Mesenchymal stem cell (in vitro differentiated cells and primary cell): ENCODE results near the gene RNU5D-1.
"Not testable (repeated sequence)": the region's sequence is repeated elsewhere in the genome, so short reads cannot be mapped to it uniquely, and the experiment has no call there.

Experiments
- DNase-seq: peaks from one replicate; pipeline ENCODE4 v3.0.0-alpha.2; 2013
- H2AFZ ChIP-seq: one replicate; pipeline ENCODE4 v1.6.1; 2013; ENCODE audit warnings: low read depth, mild to moderate bottlenecking, control low read depth, inconsistent platforms, low read length, moderate library complexity
- H2AK5ac ChIP-seq: 2 replicates; pipeline ENCODE4 v1.6.1; 2013; ENCODE audit warnings: low read length, moderate library complexity, mild to moderate bottlenecking, inconsistent platforms; ENCODE audit not compliant: severe bottlenecking
- H2BK120ac ChIP-seq: one replicate; pipeline ENCODE4 v1.6.1; 2013; ENCODE audit warnings: low read depth, mild to moderate bottlenecking, inconsistent platforms, low read length, moderate library complexity
- H2BK12ac ChIP-seq, 2 experiments: one replicate each; pipeline ENCODE4 v1.6.1; 2013; ENCODE audit warnings: inconsistent platforms in 2 of 2, low read length in 2 of 2, mild to moderate bottlenecking in 2 of 2, moderate library complexity in 2 of 2, control low read depth in 1 of 2
- H2BK15ac ChIP-seq: one replicate; pipeline ENCODE4 v1.6.1; 2013; ENCODE audit warnings: mild to moderate bottlenecking, low read depth, inconsistent platforms; ENCODE audit not compliant: poor library complexity, severe bottlenecking
- H2BK5ac ChIP-seq: 2 replicates; pipeline ENCODE4 v1.6.1; 2013; ENCODE audit warnings: low read depth, mild to moderate bottlenecking, low read length, control low read depth, inconsistent platforms; ENCODE audit not compliant: poor library complexity, severe bottlenecking
- H3K14ac ChIP-seq, 2 experiments: one replicate each; pipeline ENCODE4 v1.6.1; 2013; ENCODE audit warnings: inconsistent platforms in 2 of 2, low read length in 2 of 2, control low read depth in 1 of 2, mild to moderate bottlenecking in 1 of 2, moderate library complexity in 1 of 2
- H3K18ac ChIP-seq, 2 experiments: one replicate each; pipeline ENCODE4 v1.6.1; 2013; ENCODE audit warnings: inconsistent platforms in 2 of 2, low read length in 2 of 2, control low read depth in 1 of 2, low read depth in 1 of 2, mild to moderate bottlenecking in 1 of 2
- H3K23ac ChIP-seq, 2 experiments: one replicate each; pipeline ENCODE4 v1.6.1; 2013; ENCODE audit warnings: inconsistent platforms in 2 of 2, low read length in 2 of 2, mild to moderate bottlenecking in 2 of 2, moderate library complexity in 2 of 2, control low read depth in 1 of 2
- H3K27ac ChIP-seq: 2 replicates; pipeline ENCODE4 v1.5.1; 2013; ENCODE audit warnings: mild to moderate bottlenecking, moderate library complexity, low read length, control low read depth, inconsistent platforms; ENCODE audit not compliant: poor library complexity, severe bottlenecking
- H3K27me3 ChIP-seq, 2 experiments: 2 replicates each; pipeline versions ENCODE4 v1.6.1 to v1.7.0; 2013; ENCODE audit warnings: low read length in 2 of 2, mild to moderate bottlenecking in 2 of 2, moderate library complexity in 2 of 2, control low read depth in 1 of 2, inconsistent platforms in 1 of 2; ENCODE audit not compliant: control insufficient read depth in 1 of 2, insufficient read depth in 1 of 2
- H3K36me3 ChIP-seq, 2 experiments: 2 replicates each; pipeline versions ENCODE4 v1.6.1 to v1.7.0; 2013; ENCODE audit warnings: low read length in 2 of 2, control low read depth in 1 of 2, inconsistent platforms in 1 of 2, low read depth in 1 of 2, mild to moderate bottlenecking in 1 of 2; ENCODE audit not compliant: insufficient read depth in 2 of 2, control insufficient read depth in 1 of 2
- H3K4ac ChIP-seq, 2 experiments: one replicate each; pipeline ENCODE4 v1.6.1; 2013; ENCODE audit warnings: inconsistent platforms in 2 of 2, low read length in 2 of 2, mild to moderate bottlenecking in 2 of 2, moderate library complexity in 2 of 2, control low read depth in 1 of 2, low read depth in 1 of 2
- H3K4me1 ChIP-seq: 2 replicates; pipeline ENCODE4 v1.6.1; 2013; ENCODE audit warnings: low read depth, low read length, control low read depth; ENCODE audit not compliant: control insufficient read depth, insufficient read depth
- H3K4me2 ChIP-seq: 2 replicates; pipeline ENCODE4 v1.6.1; 2013; ENCODE audit warnings: low read length, mild to moderate bottlenecking, inconsistent platforms; ENCODE audit not compliant: poor library complexity, severe bottlenecking
- H3K4me3 ChIP-seq, 2 experiments: 2 replicates each; pipeline versions ENCODE4 v1.5.1 to v1.7.0; 2013; ENCODE audit warnings: low read length in 2 of 2, mild to moderate bottlenecking in 2 of 2, control low read depth in 1 of 2, low read depth in 1 of 2; ENCODE audit not compliant: insufficient read depth in 1 of 2
- H3K79me1 ChIP-seq: replicated peaks from 2 replicates; pipeline ENCODE4 v1.6.1; 2013; ENCODE audit warnings: mild to moderate bottlenecking, control low read depth, low read length, inconsistent platforms; ENCODE audit not compliant: poor library complexity, severe bottlenecking
- H3K9ac ChIP-seq: 2 replicates; pipeline ENCODE4 v1.7.0; 2013; ENCODE audit warnings: mild to moderate bottlenecking, low read length, moderate library complexity
- H3K9me3 ChIP-seq: 2 replicates; pipeline ENCODE4 v1.7.0; 2013; ENCODE audit warnings: mild to moderate bottlenecking, low read length; ENCODE audit not compliant: control insufficient read depth
- H4K8ac ChIP-seq: one replicate; pipeline ENCODE4 v1.6.1; 2013; ENCODE audit warnings: inconsistent platforms, mild to moderate bottlenecking, low read length, moderate library complexity
- H4K91ac ChIP-seq: one replicate; pipeline ENCODE4 v1.6.1; 2013; ENCODE audit warnings: mild to moderate bottlenecking, low read length, inconsistent platforms
- WGBS: methylation state at CpG from one replicate; pipeline ENCODE4 v1.1.7; 2013; ENCODE audit warnings: mixed read lengths; 5-methylcytosine and 5-hydroxymethylcytosine counted together

RNU5D-1 gene

GRCh38 chr1:44739307-44740178 lies 8.6 kb upstream of the RNU5D-1 start, which contains the start of gene KIF2C:
KIF2C (plus strand) TSS chr1:44739837; CDS start chr1:44739933, 96 bp downstream.
- no peaks in the 10 kb centered on the region for H3K27me3 ChIP-seq
- peak; percentile 96 for DNase-seq
- H3K9me3 ChIP-seq: no peaks in the 10 kb centered on the region
- H3K4me2 ChIP-seq: peak within 1 kb of the TSS; percentile 91
- no peak within 1 kb of the TSS for H2BK15ac ChIP-seq
- peak within 1 kb of the TSS; percentile 65 to 99 for H3K4me3 ChIP-seq
- H3K23ac ChIP-seq: peak within 1 kb of the TSS in 1 of 2 experiments; percentile 37
- H3K9ac ChIP-seq: peak within 1 kb of the TSS; percentile 96
- no peak within 1 kb of the TSS for H2BK5ac ChIP-seq
- H3K14ac ChIP-seq: no peak within 1 kb of the TSS
- peak within 1 kb of the TSS; percentile 64 to 74 for H3K4ac ChIP-seq
- H3K27ac ChIP-seq: peak within 1 kb of the TSS; percentile 86
- no peak within 1 kb of the TSS for H2AK5ac ChIP-seq
- no peak within 1 kb of the TSS for H2BK12ac ChIP-seq
- H2BK120ac ChIP-seq: peak within 1 kb of the TSS; percentile 51
- H3K36me3 ChIP-seq: no peaks in the 10 kb centered on the region
- 10% methylated on average over 57 of the region's 57 CpGs for whole genome bisulfite sequencing
- H3K18ac ChIP-seq: peak within 1 kb of the TSS; percentile 81 to 84
- peaks cover 22% of the 10 kb centered on the region for H3K79me1 ChIP-seq
- H4K91ac ChIP-seq: peak within 1 kb of the TSS; percentile 52
- H2AFZ ChIP-seq: peak within 1 kb of the TSS; percentile 94
- H3K4me1 ChIP-seq: peaks cover 6% of the 10 kb centered on the region
- H4K8ac ChIP-seq: peak within 1 kb of the TSS; percentile 81

GRCh38 chr1:44738953-44739306 lies 8.0 kb upstream of the RNU5D-1 start:
- not testable (repeated sequence) for H3K4me1 ChIP-seq, H4K8ac ChIP-seq, H2BK15ac ChIP-seq, DNase-seq, H2BK5ac ChIP-seq, H2AK5ac ChIP-seq, H3K36me3 ChIP-seq, H4K91ac ChIP-seq, H2BK12ac ChIP-seq, H3K14ac ChIP-seq, H3K23ac ChIP-seq, H2AFZ ChIP-seq, H3K27me3 ChIP-seq, H3K18ac ChIP-seq, H3K9me3 ChIP-seq, H3K4ac ChIP-seq
- peak overlapping the region; percentile 88 for H3K4me2 ChIP-seq
- peaks cover 15% of the 10 kb centered on the region for H3K79me1 ChIP-seq
- peak overlapping the region; percentile 96 for H3K9ac ChIP-seq
- peak overlapping the region; percentile 51 for H2BK120ac ChIP-seq
- no CpG with 5 or more reads among the region's 1 CpG for WGBS
- H3K27ac ChIP-seq: peak overlapping the region; percentile 86
- H3K4me3 ChIP-seq: peak overlapping the region in 1 of 2 experiments; percentile 99

- Histone ChIP-seq H3K23ac (no peak overlapping the region), H3K27me3 (no peaks in the 10 kb centered on the region)
- 83% methylated on average over 1 of the region's 1 CpG for WGBS
These were observed 5.0 kb upstream of the RNU5D-1 start for GRCh38 chr1:44735992-44736391.

GRCh38 chr1:44733784-44734183 lies 2.8 kb upstream of the RNU5D-1 start:
- Histone ChIP-seq H3K36me3 (no peaks in the 10 kb centered on the region), H3K14ac (no peak overlapping the region), H3K18ac (no peak overlapping the region), H4K8ac (no peak overlapping the region), H3K4me2 (no peak overlapping the region), H3K4me1 (peaks cover 4% of the 10 kb centered on the region), H3K9ac (no peak overlapping the region), H3K27ac (no peak overlapping the region), H2AK5ac (no peak overlapping the region), H3K23ac (no peak overlapping the region), H2BK120ac (no peak overlapping the region), H3K4me3 (no peak overlapping the region), H3K9me3 (no peaks in the 10 kb centered on the region), H2BK12ac (no peak overlapping the region), H2AFZ (no peak overlapping the region), H3K4ac (no peak overlapping the region), H3K27me3 (no peaks in the 10 kb centered on the region), H2BK15ac (no peak overlapping the region), H2BK5ac (no peak overlapping the region), H3K79me1 (no peaks in the 10 kb centered on the region), H4K91ac (no peak overlapping the region)
- WGBS: no CpG with 5 or more reads among the region's 1 CpG
- DNase-seq: no peak

More at GRCh38 chr1:44735992-44736391, 5.0 kb upstream of the RNU5D-1 start:
- H2BK15ac ChIP-seq: no peak overlapping the region
- peaks cover 3% of the 10 kb centered on the region for H3K79me1 ChIP-seq
- H2AK5ac ChIP-seq: no peak overlapping the region
- no peak overlapping the region for H3K4me3 ChIP-seq
- H3K4me2 ChIP-seq: no peak overlapping the region
- H3K27ac ChIP-seq: no peak overlapping the region
- no peak overlapping the region for H3K9ac ChIP-seq
- no peak overlapping the region for H3K18ac ChIP-seq
- H4K91ac ChIP-seq: no peak overlapping the region
- DNase-seq: no peak
- H3K14ac ChIP-seq: no peak overlapping the region
- H4K8ac ChIP-seq: no peak overlapping the region
- no peak overlapping the region for H2AFZ ChIP-seq
- H2BK5ac ChIP-seq: no peak overlapping the region
- H2BK12ac ChIP-seq: no peak overlapping the region
- no peak overlapping the region for H2BK120ac ChIP-seq
- H3K4ac ChIP-seq: no peak overlapping the region
- H3K4me1 ChIP-seq: peaks cover 5% of the 10 kb centered on the region
- no peaks in the 10 kb centered on the region for H3K9me3 ChIP-seq
- H3K36me3 ChIP-seq: no peaks in the 10 kb centered on the region
